ENCODE results near the gene TMED9. TPM values are rescaled to one million over a fixed set of nuclear protein-coding genes. Genes with fewer than 3 reads are reported as not detected.

TMED9 gene
- total and polyA plus RNA-seq, 3 donors from 2014 or later = 122 to 140 (median 128) TPM

- intact Hi-C loops (cut with DNase I; ENCODE audit: low total_unique reads) = no loop called here
- H3K4me1 ChIP-seq = peaks cover 14% of the 10 kb centered on the region
- no peak for DNase-seq
- no peaks in the 10 kb centered on the region for H3K36me3 ChIP-seq (ENCODE audit: low read depth, missing control alignments)
- H3K4me3 ChIP-seq = no peak overlapping the region
- WGBS, 2 donors = 70 to 84% methylated on average over 1 of the region's 1 CpG
- no peak overlapping the region for H3K27ac ChIP-seq
- TF ChIP-seq CTCF (IDR thresholded peaks at IDR 0.05) (no peak), POLR2A (IDR thresholded peaks at IDR 0.05) (no peak)
- H3K27me3 ChIP-seq = no peaks in the 10 kb centered on the region
- H3K9me3 ChIP-seq = no peaks in the 10 kb centered on the region
Measured at GRCh38 chr5:177590406-177590805, 1.6 kb upstream of the TMED9 start.

- TF ChIP-seq POLR2A (IDR thresholded peaks at IDR 0.05) (no peak), CTCF (IDR thresholded peaks at IDR 0.05) (no peak)
- Histone ChIP-seq H3K9me3 (no peaks in the 10 kb centered on the region), H3K27me3 (no peaks in the 10 kb centered on the region), H3K27ac (peak overlapping the region; percentile 81 to 86), H3K4me1 (peaks cover 14% of the 10 kb centered on the region), H3K4me3 (peak overlapping the region; percentile 97 to 98), H3K36me3 (ENCODE audit: low read depth, missing control alignments) (no peaks in the 10 kb centered on the region)
- 9 to 12% methylated on average over 8 of the region's 8 CpGs for WGBS, 2 donors
- no peak for DNase-seq
- intact Hi-C loops (cut with DNase I; ENCODE audit: low total_unique reads) = no loop called here
Measured at GRCh38 chr5:177591690-177592009, 353 bp upstream of the TMED9 start.

GRCh38 chr5:177592905-177593304 is 902 bp downstream of the TMED9 start:
- no peak overlapping the region for H3K27ac ChIP-seq
- no peaks in the 10 kb centered on the region for H3K9me3 ChIP-seq
- intact Hi-C loops (cut with DNase I; ENCODE audit: low total_unique reads) = no loop called here
- H3K27me3 ChIP-seq = no peaks in the 10 kb centered on the region
- DNase-seq = no peak
- H3K4me3 ChIP-seq = peak overlapping the region; percentile 97 to 98
- H3K36me3 ChIP-seq (ENCODE audit: low read depth, missing control alignments) = no peaks in the 10 kb centered on the region
- 61 to 65% methylated on average over 13 of the region's 13 CpGs for WGBS, 2 donors
- H3K4me1 ChIP-seq = peaks cover 14% of the 10 kb centered on the region
- no peak for TF ChIP-seq POLR2A (IDR thresholded peaks at IDR 0.05)
- TF ChIP-seq CTCF (IDR thresholded peaks at IDR 0.05) = no peak

GRCh38 chr5:177593511-177593910 is 1.5 kb downstream of the TMED9 start:
- Histone ChIP-seq H3K27ac (no peak overlapping the region), H3K4me1 (peaks cover 14% of the 10 kb centered on the region), H3K27me3 (no peaks in the 10 kb centered on the region), H3K4me3 (no peak overlapping the region), H3K36me3 (ENCODE audit: low read depth, missing control alignments) (no peaks in the 10 kb centered on the region), H3K9me3 (no peaks in the 10 kb centered on the region)
- 79 to 83% methylated on average over 3 of the region's 3 CpGs for WGBS, 2 donors
- TF ChIP-seq POLR2A (IDR thresholded peaks at IDR 0.05) (no peak), CTCF (IDR thresholded peaks at IDR 0.05) (no peak)
- no peak for DNase-seq
- intact Hi-C loops (cut with DNase I; ENCODE audit: low total_unique reads) = no loop called here

GRCh38 chr5:177594071-177594470 is 2.1 kb downstream of the TMED9 start:
- H3K4me1 ChIP-seq = peaks cover 16% of the 10 kb centered on the region
- no peaks in the 10 kb centered on the region for H3K36me3 ChIP-seq (ENCODE audit: low read depth, missing control alignments)
- TF ChIP-seq POLR2A (IDR thresholded peaks at IDR 0.05) (no peak), CTCF (IDR thresholded peaks at IDR 0.05) (no peak)
- DNase-seq = no peak
- no peaks in the 10 kb centered on the region for H3K27me3 ChIP-seq
- no peak overlapping the region for H3K4me3 ChIP-seq
- 87 to 94% methylated on average over 8 of the region's 8 CpGs for WGBS, 2 donors
- no peaks in the 10 kb centered on the region for H3K9me3 ChIP-seq
- no peak overlapping the region for H3K27ac ChIP-seq
- intact Hi-C loops (cut with DNase I; ENCODE audit: low total_unique reads) = no loop called here

All from testis (tissue), 3 donors.